GM23338 (cell line): ENCODE results near the gene KRT2.

Experiments
- CREB1 ChIP-seq: fragments of 250-450 bp; sonication (Bioruptor Pico); IDR thresholded peaks from 2 replicates; pipeline ENCODE4 v1.5.0; 2020; ENCODE audit warnings: low read depth, mild to moderate bottlenecking, moderate library complexity
- EZH2 ChIP-seq: fragments of 200-600 bp; sonication (generic); IDR thresholded peaks from one replicate; pipeline ENCODE4 v1.8.0; 2017; ENCODE audit warnings: antibody characterized with exemption, mild to moderate bottlenecking, low read depth; ENCODE audit not compliant: unreplicated experiment
- NANOG ChIP-seq: IDR thresholded peaks from 2 replicates; pipeline ENCODE4 v1.6.1; 2016; ENCODE audit warnings: antibody characterized with exemption, borderline replicate concordance
- POLR2AphosphoS5 ChIP-seq: IDR thresholded peaks from 2 replicates; pipeline ENCODE4 v1.6.1; 2016; ENCODE audit warnings: antibody characterized with exemption, low read depth

- TF ChIP-seq POLR2AphosphoS5: no peak
- no peak for TF ChIP-seq CREB1 (CRISPR knock-in tag)
- no peak for TF ChIP-seq NANOG
- TF ChIP-seq EZH2: no peak
Observed at GRCh38 chr12:52630599-52631200, 21.3 kb downstream of the KRT2 start.
